HG03469 (cell line): ENCODE results near the gene HSD11B1L.

ENCODE experiments used
- ATAC-seq: cut with Tn5 transposase; IDR thresholded peaks from one replicate; pipeline ENCODE4 v1.9.1; 2021; ENCODE audit warnings: mild to moderate bottlenecking, moderate library complexity, moderate number of reproducible peaks; ENCODE audit not compliant: unreplicated experiment

Gene HSD11B1L

GRCh38 chr19:5666921-5667610 lies 13.8 kb upstream of the HSD11B1L start:
- no peak for ATAC-seq

GRCh38 chr19:5667751-5668271 lies 13.0 kb upstream of the HSD11B1L start:
- ATAC-seq: no peak

GRCh38 chr19:5669212-5669611 lies 11.6 kb upstream of the HSD11B1L start:
- ATAC-seq: no peak

GRCh38 chr19:5671600-5671999 lies 9.2 kb upstream of the HSD11B1L start:
- ATAC-seq: no peak

GRCh38 chr19:5672708-5673459 lies 7.9 kb upstream of the HSD11B1L start:
- ATAC-seq: no peak

- ATAC-seq: no peak
Observed at GRCh38 chr19:5673752-5674151, 7.1 kb upstream of the HSD11B1L start.

- no peak for ATAC-seq
Observed at GRCh38 chr19:5674714-5675113, 6.1 kb upstream of the HSD11B1L start.

- no peak for ATAC-seq
Observed at GRCh38 chr19:5676105-5676771, 4.6 kb upstream of the HSD11B1L start.

- ATAC-seq: no peak
Observed at GRCh38 chr19:5676772-5677105, 4.1 kb upstream of the HSD11B1L start.

- ATAC-seq: no peak
Observed at GRCh38 chr19:5677136-5677535, 3.7 kb upstream of the HSD11B1L start.

- no peak for ATAC-seq
Observed at GRCh38 chr19:5677580-5677979, 3.2 kb upstream of the HSD11B1L start.

- no peak for ATAC-seq
Observed at GRCh38 chr19:5678071-5678718, 2.6 kb upstream of the HSD11B1L start.

- no peak for ATAC-seq
Observed at GRCh38 chr19:5679289-5680083, 1.3 kb upstream of the HSD11B1L start.

- no peak for ATAC-seq
Observed at GRCh38 chr19:5680084-5680436, 767 bp upstream of the HSD11B1L start.

- ATAC-seq: no peak
Observed at GRCh38 chr19:5681391-5682106, 722 bp downstream of the HSD11B1L start.

GRCh38 chr19:5682107-5682482 lies 1.3 kb downstream of the HSD11B1L start:
- ATAC-seq: no peak

GRCh38 chr19:5683177-5683886 lies 2.5 kb downstream of the HSD11B1L start:
- ATAC-seq: no peak

- no peak for ATAC-seq
Observed at GRCh38 chr19:5684694-5685430, 4.0 kb downstream of the HSD11B1L start.

- no peak for ATAC-seq
Observed at GRCh38 chr19:5686326-5686646, 5.5 kb downstream of the HSD11B1L start.
